Thoracic aorta (tissue), 2 donors: ENCODE measurements around the gene NETO1. TPM values are rescaled to one million over a fixed set of nuclear protein-coding genes. Genes with fewer than 3 reads are reported as not detected.

Experiments
- ATAC-seq: fragments of 150-250 bp; one replicate; pipeline ENCODE4 v1.8.0; 2017; ENCODE audit warnings: low read depth; ENCODE audit not compliant: insufficient number of reproducible peaks, low FRiP score
- DNase-seq: peaks from one replicate; pipeline ENCODE4 v3.0.0-alpha.2; 2020; ENCODE audit warnings: low spot score
- H3K27ac ChIP-seq, 2 donors: fragments of 200-600 bp; sonication (generic); 1 replicate in 1 of 2; 2 replicates in 1 of 2; pipeline ENCODE4 v1.5.1; 2016; ENCODE audit warnings: mild to moderate bottlenecking in 2 of 2, moderate library complexity in 2 of 2
- H3K27me3 ChIP-seq: fragments of 200-600 bp; sonication (generic); replicated peaks from 2 replicates; pipeline ENCODE4 v1.6.0; 2016; ENCODE audit warnings: mild to moderate bottlenecking; ENCODE audit not compliant: insufficient read depth
- H3K36me3 ChIP-seq: fragments of 200-600 bp; sonication (generic); one replicate; pipeline ENCODE4 v1.5.1; 2016
- H3K4me1 ChIP-seq, 2 donors: fragments of 200-600 bp; sonication (generic); 1 replicate in 1 of 2; 2 replicates in 1 of 2; pipeline versions ENCODE4 v1.5.1 to v1.6.0; 2016; ENCODE audit warnings: low read depth in 2 of 2, mild to moderate bottlenecking in 1 of 2; ENCODE audit not compliant: control insufficient read depth in 1 of 2
- H3K4me3 ChIP-seq: fragments of 200-600 bp; sonication (generic); 2 replicates; pipeline ENCODE4 v1.5.1; 2016; ENCODE audit warnings: mild to moderate bottlenecking
- H3K9me3 ChIP-seq: fragments of 200-600 bp; sonication (generic); 2 replicates; pipeline ENCODE4 v1.5.1; 2016
- total RNA-seq, 2 donors: library from RNA; depleted of rRNA; stranded (reverse); fragments of >200 nt; gene quantifications; one replicate each; pipeline versions ENCODE4 v1.1.0 to v1.2.3, GENCODE V29; 2016
- TF ChIP-seq, protein P1 (sequence below): fragments of 200-600 bp; sonication (generic); IDR thresholded peaks from one replicate; pipeline ENCODE4 v1.5.1; 2019; ENCODE audit warnings: antibody characterized with exemption

The NETO1 gene
- total RNA-seq, 2 donors from 2014 or later, result 1.2 TPM; not detected in 1

DNA sequence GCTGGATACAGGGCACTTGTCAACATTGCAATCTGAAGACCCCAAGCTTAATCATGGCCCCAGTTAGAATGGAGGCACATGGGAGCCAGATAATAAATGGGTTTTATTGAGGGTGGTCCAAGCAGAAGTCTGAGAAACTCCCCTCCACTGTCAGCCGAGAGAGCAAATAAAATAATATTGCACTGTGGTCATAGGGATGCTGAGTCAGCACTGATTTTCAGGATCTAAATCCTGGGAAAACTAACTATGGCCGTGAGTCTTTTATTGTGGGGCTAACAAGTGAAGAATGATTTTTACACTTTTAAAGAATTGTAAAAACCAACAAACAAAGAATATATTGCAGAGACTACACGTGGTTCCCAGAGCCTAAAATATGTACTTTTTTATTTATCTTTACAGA lies 31.1 kb upstream of the NETO1 start:
- no peak for DNase-seq
- Histone ChIP-seq H3K27ac (no peak overlapping the region), H3K36me3 (no peaks in the 10 kb centered on the region), H3K4me1 (no peaks in the 10 kb centered on the region), H3K27me3 (no peaks in the 10 kb centered on the region), H3K9me3 (no peaks in the 10 kb centered on the region), H3K4me3 (no peak overlapping the region)
- TF ChIP-seq, protein P1, sequence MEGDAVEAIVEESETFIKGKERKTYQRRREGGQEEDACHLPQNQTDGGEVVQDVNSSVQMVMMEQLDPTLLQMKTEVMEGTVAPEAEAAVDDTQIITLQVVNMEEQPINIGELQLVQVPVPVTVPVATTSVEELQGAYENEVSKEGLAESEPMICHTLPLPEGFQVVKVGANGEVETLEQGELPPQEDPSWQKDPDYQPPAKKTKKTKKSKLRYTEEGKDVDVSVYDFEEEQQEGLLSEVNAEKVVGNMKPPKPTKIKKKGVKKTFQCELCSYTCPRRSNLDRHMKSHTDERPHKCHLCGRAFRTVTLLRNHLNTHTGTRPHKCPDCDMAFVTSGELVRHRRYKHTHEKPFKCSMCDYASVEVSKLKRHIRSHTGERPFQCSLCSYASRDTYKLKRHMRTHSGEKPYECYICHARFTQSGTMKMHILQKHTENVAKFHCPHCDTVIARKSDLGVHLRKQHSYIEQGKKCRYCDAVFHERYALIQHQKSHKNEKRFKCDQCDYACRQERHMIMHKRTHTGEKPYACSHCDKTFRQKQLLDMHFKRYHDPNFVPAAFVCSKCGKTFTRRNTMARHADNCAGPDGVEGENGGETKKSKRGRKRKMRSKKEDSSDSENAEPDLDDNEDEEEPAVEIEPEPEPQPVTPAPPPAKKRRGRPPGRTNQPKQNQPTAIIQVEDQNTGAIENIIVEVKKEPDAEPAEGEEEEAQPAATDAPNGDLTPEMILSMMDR, result no peak
- ATAC-seq, result no peak

DNA sequence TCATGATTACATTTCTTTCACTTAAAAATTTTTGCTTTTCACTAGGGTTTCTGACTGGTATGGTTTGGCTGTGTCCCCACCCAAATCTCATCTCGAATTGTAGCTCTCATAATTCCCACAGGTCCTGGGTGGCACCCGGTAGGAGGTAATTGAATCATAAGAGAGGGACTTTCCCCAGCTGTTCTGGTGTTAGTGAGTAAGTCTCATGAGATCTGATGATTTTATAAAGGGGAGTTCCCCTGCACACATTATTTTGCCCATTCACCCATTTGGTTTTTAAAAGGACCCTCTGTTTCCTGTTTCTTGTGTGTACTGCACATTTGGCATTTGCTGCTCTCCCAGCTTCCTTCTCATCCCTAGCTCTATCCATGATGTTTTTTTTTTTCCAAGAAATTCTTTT lies 27.8 kb upstream of the NETO1 start:
- Histone ChIP-seq H3K36me3 (no peaks in the 10 kb centered on the region), H3K27ac (no peak overlapping the region), H3K4me1 (no peaks in the 10 kb centered on the region), H3K9me3 (no peaks in the 10 kb centered on the region), H3K27me3 (no peaks in the 10 kb centered on the region), H3K4me3 (no peak overlapping the region)
- no peak for ATAC-seq
- no peak for DNase-seq
- TF ChIP-seq, protein P1, result no peak

DNA sequence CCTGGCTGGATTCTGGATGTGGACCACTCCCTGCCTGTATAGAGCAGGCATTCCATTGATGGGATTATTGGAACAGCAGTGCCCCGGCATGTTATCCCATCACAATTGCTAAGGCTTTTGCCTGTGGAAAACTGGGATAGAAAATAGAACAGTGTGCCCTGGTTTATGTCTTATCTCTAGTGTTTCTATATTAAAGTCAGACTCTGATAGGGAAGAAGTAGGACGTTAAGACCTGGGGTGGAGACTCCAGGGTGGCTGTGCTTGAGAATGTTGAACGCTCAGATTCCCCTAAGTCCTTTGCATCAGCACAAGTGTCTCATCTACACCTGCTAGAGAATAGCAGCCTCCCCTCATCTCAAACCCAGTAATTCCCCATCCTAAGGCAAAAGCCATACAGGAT lies 10.8 kb upstream of the NETO1 start:
- H3K27me3 ChIP-seq, result no peaks in the 10 kb centered on the region
- H3K4me3 ChIP-seq, result no peak overlapping the region
- no peak for ATAC-seq
- H3K36me3 ChIP-seq, result no peaks in the 10 kb centered on the region
- H3K27ac ChIP-seq, result no peak overlapping the region
- H3K4me1 ChIP-seq, result no peaks in the 10 kb centered on the region
- DNase-seq, result no peak
- TF ChIP-seq, protein P1, result no peak
- H3K9me3 ChIP-seq, result no peaks in the 10 kb centered on the region

DNA sequence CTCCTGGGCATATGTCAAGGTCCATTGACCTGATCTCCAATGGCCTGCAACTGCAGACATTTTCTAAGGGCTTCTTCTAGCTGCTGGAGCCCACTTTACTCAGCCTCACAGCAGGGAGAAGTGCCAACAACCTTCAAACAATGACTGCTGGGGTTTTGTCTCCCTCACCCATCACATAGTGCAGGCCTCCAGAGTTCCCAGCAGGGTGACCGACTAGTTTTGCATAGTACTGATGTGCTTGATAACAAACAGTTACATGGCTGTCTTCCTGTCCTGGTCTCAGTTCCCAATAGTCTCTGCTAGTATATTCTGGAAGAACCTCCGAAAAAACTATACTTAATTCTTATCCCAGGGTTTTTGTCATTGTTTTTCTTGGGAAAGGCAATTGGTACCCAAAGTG lies 10.4 kb upstream of the NETO1 start:
- no peak overlapping the region for H3K27ac ChIP-seq
- no peaks in the 10 kb centered on the region for H3K4me1 ChIP-seq
- H3K9me3 ChIP-seq, result no peaks in the 10 kb centered on the region
- no peaks in the 10 kb centered on the region for H3K36me3 ChIP-seq
- H3K4me3 ChIP-seq, result no peak overlapping the region
- H3K27me3 ChIP-seq, result no peaks in the 10 kb centered on the region
- TF ChIP-seq, protein P1, result no peak
- DNase-seq, result no peak
- no peak for ATAC-seq

DNA sequence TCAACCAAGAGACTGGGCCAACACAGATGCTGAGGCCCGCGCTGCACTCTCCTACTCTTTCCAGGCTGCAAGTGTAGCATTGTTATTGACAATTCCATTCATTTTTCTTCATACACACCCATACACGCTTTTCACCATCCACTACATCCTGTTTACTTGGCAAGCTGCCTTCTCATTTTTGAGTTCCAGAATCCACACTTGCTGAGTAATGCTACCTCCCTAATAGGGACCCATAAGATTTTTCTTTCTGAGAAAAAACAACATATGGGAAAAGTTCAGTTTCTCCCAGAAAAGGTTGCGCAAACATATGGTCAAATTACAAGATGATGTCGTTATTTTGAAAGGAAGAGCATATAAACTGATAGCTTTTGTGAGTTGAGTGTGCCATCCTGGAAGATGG lies 3.3 kb upstream of the NETO1 start:
- no peaks in the 10 kb centered on the region for H3K9me3 ChIP-seq
- no peaks in the 10 kb centered on the region for H3K36me3 ChIP-seq
- no peaks in the 10 kb centered on the region for H3K27me3 ChIP-seq
- no peaks in the 10 kb centered on the region for H3K4me1 ChIP-seq
- no peak overlapping the region for H3K27ac ChIP-seq
- TF ChIP-seq, protein P1, result no peak
- no peak overlapping the region for H3K4me3 ChIP-seq
- ATAC-seq (no peak), DNase-seq (no peak)
